ENCODE results near the gene IL17RC. TPM values are rescaled to one million over a fixed set of nuclear protein-coding genes. Genes with fewer than 3 reads are reported as not detected.
"Not testable (repeated sequence)": the region's sequence is repeated elsewhere in the genome, so short reads cannot be mapped to it uniquely, and the experiment has no call there.

Gene IL17RC
- total and polyA plus RNA-seq, 10 donors = 6.6 to 24.6 (median 19.4) TPM

- intact Hi-C loops (cut with DNase I; ENCODE audit: low total_unique reads) = no loop called here
- H3K27ac ChIP-seq = peak overlapping the region in 1 of 8 donors; percentile 38
- TF ChIP-seq POLR2A (IDR thresholded peaks at IDR 0.05) (no peak), CTCF (IDR thresholded peaks at IDR 0.05 in 8 of 11, conservative IDR thresholded peaks at IDR 0.05 in 3 of 11) (no peak)
- no peaks in the 10 kb centered on the region for H3K9me3 ChIP-seq
- H3K36me3 ChIP-seq = peaks cover 0 to 21% (median 15%) of the 10 kb centered on the region in 6 donors
- WGBS, 5 donors = 49 to 71% (median 60%) methylated on average over 4 of the region's 4 CpGs
- DNase-seq = peak; percentile 8
- no peak overlapping the region for H3K4me3 ChIP-seq
- no peaks in the 10 kb centered on the region for H3K27me3 ChIP-seq (replicated peaks in 1 of 7)
- peaks cover 0 to 50% (median 21%) of the 10 kb centered on the region in 6 donors for H3K4me1 ChIP-seq
These were observed 19.2 kb upstream of the IL17RC start for GRCh38 chr3:9897408-9898372.

- WGBS, 5 donors = 73 to 89% (median 78%) methylated on average over 8 of the region's 8 CpGs
- Histone ChIP-seq H3K4me3 (no peak overlapping the region), H3K27ac (peak overlapping the region in 1 of 8 donors; percentile 38), H3K27me3 (replicated peaks in 1 of 7) (no peaks in the 10 kb centered on the region), H3K9me3 (no peaks in the 10 kb centered on the region), H3K4me1 (peaks cover 0 to 48% (median 23%) of the 10 kb centered on the region in 6 donors), H3K36me3 (peaks cover 0 to 11% (median 7%) of the 10 kb centered on the region in 6 donors)
- TF ChIP-seq CTCF (IDR thresholded peaks at IDR 0.05 in 8 of 11, conservative IDR thresholded peaks at IDR 0.05 in 3 of 11) (no peak), POLR2AphosphoS5 (IDR thresholded peaks at IDR 0.05) (no peak), POLR2A (IDR thresholded peaks at IDR 0.05) (no peak)
- intact Hi-C loops (cut with DNase I; ENCODE audit: low total_unique reads) = no loop called here
- peak; percentile 16 for DNase-seq
These were observed 18.2 kb upstream of the IL17RC start for GRCh38 chr3:9898467-9899241.

GRCh38 chr3:9899289-9899791 is 17.6 kb upstream of the IL17RC start:
- H3K27me3 ChIP-seq (replicated peaks in 1 of 7) = no peaks in the 10 kb centered on the region
- intact Hi-C loops (cut with DNase I; ENCODE audit: low total_unique reads) = no loop called here
- no peak overlapping the region for H3K4me3 ChIP-seq
- no peak for DNase-seq
- H3K9me3 ChIP-seq = no peaks in the 10 kb centered on the region
- H3K4me1 ChIP-seq = peaks cover 0 to 42% (median 20%) of the 10 kb centered on the region in 6 donors
- TF ChIP-seq POLR2AphosphoS5 (IDR thresholded peaks at IDR 0.05) = no peak
- no peak for TF ChIP-seq CTCF (IDR thresholded peaks at IDR 0.05 in 8 of 11, conservative IDR thresholded peaks at IDR 0.05 in 3 of 11)
- TF ChIP-seq POLR2A (IDR thresholded peaks at IDR 0.05) = no peak
- peaks cover 0 to 7% (median 2%) of the 10 kb centered on the region in 6 donors for H3K36me3 ChIP-seq
- no peak overlapping the region for H3K27ac ChIP-seq
- WGBS, 5 donors = 60 to 75% (median 70%) methylated on average over 3 of the region's 3 CpGs

DNA sequence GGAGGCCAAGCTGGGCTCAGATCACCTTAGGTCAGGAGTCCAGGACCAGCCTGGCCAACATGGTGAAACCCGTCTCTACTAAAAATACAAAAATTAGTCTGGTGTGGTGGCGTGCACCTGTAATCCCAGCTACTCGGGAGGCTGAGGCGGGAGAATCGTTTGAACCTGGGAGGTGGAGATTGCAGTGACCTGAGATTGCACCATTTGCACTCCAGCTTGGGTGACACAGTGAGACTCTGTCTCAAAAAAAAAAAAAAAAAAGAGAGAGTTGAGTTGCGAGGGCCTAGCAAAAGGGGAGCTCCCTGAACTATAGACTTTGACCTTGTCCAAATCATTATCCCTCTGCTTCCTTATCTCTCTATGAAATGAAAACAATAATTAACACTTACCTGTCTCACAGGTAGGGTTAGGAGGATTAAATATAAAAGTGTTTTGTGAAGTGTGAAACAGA is 15.9 kb upstream of the IL17RC start:
- intact Hi-C loops (cut with DNase I; ENCODE audit: low total_unique reads); H3K27me3 ChIP-seq (replicated peaks in 1 of 7); DNase-seq; H3K27ac ChIP-seq; H3K4me3 ChIP-seq; H3K36me3 ChIP-seq; H3K9me3 ChIP-seq: not testable (repeated sequence)
- 90 to 96% (median 93%) methylated on average over 6 of the region's 6 CpGs for WGBS, 5 donors
- H3K4me1 ChIP-seq = peaks cover 0 to 30% (median 17%) of the 10 kb centered on the region in 6 donors
